Measurements from ENCODE around the gene DNAH8.

DNA sequence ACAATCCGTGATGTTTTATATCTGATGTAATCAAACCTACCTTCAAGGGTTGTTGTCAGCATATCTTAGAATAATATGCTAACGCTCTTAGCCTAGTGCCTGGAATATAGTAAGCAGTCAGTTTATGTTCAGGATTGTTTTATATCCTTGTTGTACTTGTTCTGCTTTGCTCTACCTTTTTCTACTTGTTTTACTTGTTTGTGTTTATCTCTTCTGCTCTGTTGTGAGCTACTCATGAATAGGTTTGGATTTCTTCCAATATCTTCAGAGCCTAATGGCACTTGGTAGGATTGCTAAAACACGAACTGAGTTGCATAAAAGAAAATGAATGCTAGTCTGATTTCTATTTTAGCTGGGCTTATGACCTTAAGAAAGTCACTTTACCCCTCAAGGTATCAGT is 40.1 kb downstream of the DNAH8 start:
- TF ChIP-seq POLR2A (IDR thresholded peaks at IDR 0.05) = no peak
- TF ChIP-seq, protein P1, sequence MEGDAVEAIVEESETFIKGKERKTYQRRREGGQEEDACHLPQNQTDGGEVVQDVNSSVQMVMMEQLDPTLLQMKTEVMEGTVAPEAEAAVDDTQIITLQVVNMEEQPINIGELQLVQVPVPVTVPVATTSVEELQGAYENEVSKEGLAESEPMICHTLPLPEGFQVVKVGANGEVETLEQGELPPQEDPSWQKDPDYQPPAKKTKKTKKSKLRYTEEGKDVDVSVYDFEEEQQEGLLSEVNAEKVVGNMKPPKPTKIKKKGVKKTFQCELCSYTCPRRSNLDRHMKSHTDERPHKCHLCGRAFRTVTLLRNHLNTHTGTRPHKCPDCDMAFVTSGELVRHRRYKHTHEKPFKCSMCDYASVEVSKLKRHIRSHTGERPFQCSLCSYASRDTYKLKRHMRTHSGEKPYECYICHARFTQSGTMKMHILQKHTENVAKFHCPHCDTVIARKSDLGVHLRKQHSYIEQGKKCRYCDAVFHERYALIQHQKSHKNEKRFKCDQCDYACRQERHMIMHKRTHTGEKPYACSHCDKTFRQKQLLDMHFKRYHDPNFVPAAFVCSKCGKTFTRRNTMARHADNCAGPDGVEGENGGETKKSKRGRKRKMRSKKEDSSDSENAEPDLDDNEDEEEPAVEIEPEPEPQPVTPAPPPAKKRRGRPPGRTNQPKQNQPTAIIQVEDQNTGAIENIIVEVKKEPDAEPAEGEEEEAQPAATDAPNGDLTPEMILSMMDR (IDR thresholded peaks at IDR 0.05 in 4 of 5, conservative IDR thresholded peaks at IDR 0.05 in 1 of 5) = no peak

Measured in gastrocnemius medialis (tissue), 4 donors.